Measurements from ENCODE around the gene OPHN1. TPM values are rescaled to one million over a fixed set of nuclear protein-coding genes. Genes with fewer than 3 reads are reported as not detected.

The OPHN1 gene
- total and polyA plus RNA-seq, 2 of the 13 experiments (the other 11 are each of a cell fraction or from before 2014, with no cell fraction given) = 1.6 to 1.7 TPM

DNA sequence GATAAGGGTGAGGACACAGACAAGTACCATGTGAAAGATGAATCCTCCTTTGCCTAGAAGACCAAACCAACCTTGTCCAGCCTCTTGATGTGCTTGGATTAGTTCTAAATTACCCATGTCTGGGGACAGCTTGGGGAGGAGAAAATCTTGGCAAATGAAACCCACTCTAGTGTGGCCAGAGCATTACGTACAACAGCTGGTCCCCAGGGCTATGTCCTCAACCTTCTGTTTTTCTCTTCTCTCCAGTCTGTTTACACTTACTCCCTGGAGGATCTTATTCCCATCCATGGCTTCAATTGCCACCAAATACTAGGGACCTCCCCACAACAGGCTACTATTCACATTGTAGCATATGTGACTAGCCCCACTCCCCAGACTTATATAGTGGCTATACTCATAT lies 384.5 kb downstream of the OPHN1 start:
- Histone ChIP-seq H2AFZ (ENCODE audit: low read length) (no peak overlapping the region), H3K4me1 (ENCODE audit: insufficient read depth, low read length) (no peaks in the 10 kb centered on the region), H3K4me2 (ENCODE audit: low read depth, low read length) (no peak overlapping the region), H3K79me2 (ENCODE audit: insufficient read depth, low read length) (no peaks in the 10 kb centered on the region), H3K27me3 (ENCODE audit: control insufficient read depth in 1 of 2, insufficient read depth in 2 of 2, low read length in 2 of 2) (no peaks in the 10 kb centered on the region), H3K27ac (ENCODE audit: extremely low read length, insufficient read depth, low read length) (no peak overlapping the region), H3K9ac (ENCODE audit: insufficient read depth, low read depth, low read length) (no peak overlapping the region), H3K9me3 (ENCODE audit: low read length) (no peaks in the 10 kb centered on the region), H4K20me1 (ENCODE audit: insufficient read depth, low read length) (no peaks in the 10 kb centered on the region), H3K36me3 (replicated peaks in 1 of 2; ENCODE audit: control insufficient read depth in 1 of 2, insufficient read depth in 2 of 2, low read length in 2 of 2) (no peaks in the 10 kb centered on the region), H3K4me3 (replicated peaks in 1 of 3; ENCODE audit: insufficient read depth in 1 of 3, low read depth in 2 of 3, low read length in 3 of 3) (no peak overlapping the region)
- FAIRE-seq = no peak
- in situ Hi-C loops (cut with HindIII; ENCODE audit: extremely low pct_ligation_motif_present, low pct_unique_long_range_greater_than_20kb) = no loop called here
- ATAC-seq = no peak
- DNase-seq (ENCODE audit: low spot score) = no peak
- BruUV-seq (replicated peaks) = no TSS peak
- TF ChIP-seq SALL2 (CRISPR knock-in tag; IDR thresholded peaks at IDR 0.05) (no peak), ELF4 (CRISPR knock-in tag; IDR thresholded peaks at IDR 0.05; ENCODE audit: borderline replicate concordance) (no peak), TBL1XR1 (IDR thresholded peaks at IDR 0.05; ENCODE audit: borderline replicate concordance, low read length, partially characterized antibody) (no peak), ZNF768 (CRISPR knock-in tag; IDR thresholded peaks at IDR 0.05) (no peak), ZSCAN31 (CRISPR knock-in tag; IDR thresholded peaks at IDR 0.05; ENCODE audit: low read depth) (no peak)
- TF ChIP-seq, protein P1, sequence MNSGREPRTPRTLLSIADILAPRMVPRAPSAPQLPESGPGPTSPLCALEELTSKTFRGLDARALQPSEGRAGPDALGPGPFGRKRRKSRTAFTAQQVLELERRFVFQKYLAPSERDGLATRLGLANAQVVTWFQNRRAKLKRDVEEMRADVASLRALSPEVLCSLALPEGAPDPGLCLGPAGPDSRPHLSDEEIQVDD (CRISPR knock-in tag; IDR thresholded peaks at IDR 0.05; ENCODE audit: borderline replicate concordance) = no peak
- ChIA-PET POLR2A (no interaction called here), CTCF (ENCODE audit: low intra/inter-chr PET ratio, low total read pairs) (no interaction called here)
- 100% methylated on average over 1 of the region's 1 CpG for WGBS (ENCODE audit: low lambda C conversion rate)
- intact Hi-C loops (cut with micrococcal nuclease; ENCODE audit: unreplicated experiment) = no loop called here

DNA sequence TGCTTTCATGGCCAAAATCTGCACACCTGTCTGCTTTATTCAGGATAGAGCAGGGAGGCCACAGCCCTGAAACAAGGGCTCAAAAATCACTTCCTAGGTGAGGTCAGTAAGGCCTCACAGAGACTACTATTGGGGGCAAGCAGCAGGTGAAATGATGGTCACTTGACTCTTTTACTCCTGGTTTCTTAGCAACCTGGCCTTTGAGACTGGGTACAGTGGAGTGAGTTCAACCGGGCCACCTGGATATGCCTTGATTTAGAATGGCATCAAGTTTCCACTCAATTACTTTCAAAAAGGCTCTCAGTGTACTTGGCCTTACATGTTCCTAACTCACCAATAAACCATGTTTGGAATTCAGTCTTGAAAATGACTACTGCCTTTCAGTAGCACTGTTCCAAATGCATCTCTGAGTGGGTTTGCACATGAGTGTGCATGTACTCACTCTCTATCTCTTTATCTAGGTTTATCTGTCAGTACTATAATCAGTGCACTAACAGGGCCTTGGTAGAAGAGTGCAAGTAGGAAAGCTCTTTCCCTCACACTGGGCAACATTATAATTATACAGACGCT lies 388.2 kb downstream of the OPHN1 start:
- Histone ChIP-seq H3K9me3 (ENCODE audit: low read length) (no peaks in the 10 kb centered on the region), H3K27ac (ENCODE audit: extremely low read length, insufficient read depth, low read length) (no peak overlapping the region), H3K4me2 (ENCODE audit: low read depth, low read length) (no peak overlapping the region), H3K79me2 (ENCODE audit: insufficient read depth, low read length) (no peaks in the 10 kb centered on the region), H3K4me1 (ENCODE audit: insufficient read depth, low read length) (no peaks in the 10 kb centered on the region), H3K27me3 (ENCODE audit: control insufficient read depth in 1 of 2, insufficient read depth in 2 of 2, low read length in 2 of 2) (no peaks in the 10 kb centered on the region), H3K36me3 (replicated peaks in 1 of 2; ENCODE audit: control insufficient read depth in 1 of 2, insufficient read depth in 2 of 2, low read length in 2 of 2) (no peaks in the 10 kb centered on the region), H4K20me1 (ENCODE audit: insufficient read depth, low read length) (no peaks in the 10 kb centered on the region), H3K4me3 (replicated peaks in 1 of 3; ENCODE audit: insufficient read depth in 1 of 3, low read depth in 2 of 3, low read length in 3 of 3) (no peak overlapping the region), H2AFZ (ENCODE audit: low read length) (no peak overlapping the region), H3K9ac (ENCODE audit: insufficient read depth, low read depth, low read length) (no peak overlapping the region)
- intact Hi-C loops (cut with micrococcal nuclease; ENCODE audit: unreplicated experiment) (no loop called here), in situ Hi-C loops (cut with HindIII; ENCODE audit: extremely low pct_ligation_motif_present, low pct_unique_long_range_greater_than_20kb) (no loop called here)
- no peak for DNase-seq (ENCODE audit: low spot score)
- ATAC-seq = no peak
- WGBS (ENCODE audit: low lambda C conversion rate) = 79% methylated on average over 2 of the region's 2 CpGs
- FAIRE-seq = no peak
- ChIA-PET POLR2A (no interaction called here), CTCF (ENCODE audit: low intra/inter-chr PET ratio, low total read pairs) (no interaction called here)
- BruUV-seq (replicated peaks) = no TSS peak
- TF ChIP-seq, protein P2, sequence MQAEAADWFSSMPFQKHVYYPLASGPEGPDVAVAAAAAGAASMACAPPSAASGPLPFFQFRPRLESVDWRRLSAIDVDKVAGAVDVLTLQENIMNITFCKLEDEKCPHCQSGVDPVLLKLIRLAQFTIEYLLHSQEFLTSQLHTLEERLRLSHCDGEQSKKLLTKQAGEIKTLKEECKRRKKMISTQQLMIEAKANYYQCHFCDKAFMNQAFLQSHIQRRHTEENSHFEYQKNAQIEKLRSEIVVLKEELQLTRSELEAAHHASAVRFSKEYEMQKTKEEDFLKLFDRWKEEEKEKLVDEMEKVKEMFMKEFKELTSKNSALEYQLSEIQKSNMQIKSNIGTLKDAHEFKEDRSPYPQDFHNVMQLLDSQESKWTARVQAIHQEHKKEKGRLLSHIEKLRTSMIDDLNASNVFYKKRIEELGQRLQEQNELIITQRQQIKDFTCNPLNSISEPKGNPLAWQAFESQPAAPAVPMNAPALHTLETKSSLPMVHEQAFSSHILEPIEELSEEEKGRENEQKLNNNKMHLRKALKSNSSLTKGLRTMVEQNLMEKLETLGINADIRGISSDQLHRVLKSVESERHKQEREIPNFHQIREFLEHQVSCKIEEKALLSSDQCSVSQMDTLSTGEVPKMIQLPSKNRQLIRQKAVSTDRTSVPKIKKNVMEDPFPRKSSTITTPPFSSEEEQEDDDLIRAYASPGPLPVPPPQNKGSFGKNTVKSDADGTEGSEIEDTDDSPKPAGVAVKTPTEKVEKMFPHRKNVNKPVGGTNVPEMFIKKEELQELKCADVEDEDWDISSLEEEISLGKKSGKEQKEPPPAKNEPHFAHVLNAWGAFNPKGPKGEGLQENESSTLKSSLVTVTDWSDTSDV (CRISPR knock-in tag; IDR thresholded peaks at IDR 0.05) = no peak
- TF ChIP-seq ZFP90 (CRISPR knock-in tag; IDR thresholded peaks at IDR 0.05; ENCODE audit: borderline replicate concordance) (no peak), RBFOX2 (IDR thresholded peaks at IDR 0.05; ENCODE audit: low read depth, low read length) (no peak), ZSCAN12 (CRISPR knock-in tag; IDR thresholded peaks at IDR 0.05) (no peak), KLF6 (CRISPR knock-in tag; IDR thresholded peaks at IDR 0.05) (no peak), ZNF274 (CRISPR knock-in tag; IDR thresholded peaks at IDR 0.05) (no peak), MEIS1 (CRISPR knock-in tag; IDR thresholded peaks at IDR 0.05; ENCODE audit: borderline replicate concordance) (no peak)
- TF ChIP-seq, protein P3, sequence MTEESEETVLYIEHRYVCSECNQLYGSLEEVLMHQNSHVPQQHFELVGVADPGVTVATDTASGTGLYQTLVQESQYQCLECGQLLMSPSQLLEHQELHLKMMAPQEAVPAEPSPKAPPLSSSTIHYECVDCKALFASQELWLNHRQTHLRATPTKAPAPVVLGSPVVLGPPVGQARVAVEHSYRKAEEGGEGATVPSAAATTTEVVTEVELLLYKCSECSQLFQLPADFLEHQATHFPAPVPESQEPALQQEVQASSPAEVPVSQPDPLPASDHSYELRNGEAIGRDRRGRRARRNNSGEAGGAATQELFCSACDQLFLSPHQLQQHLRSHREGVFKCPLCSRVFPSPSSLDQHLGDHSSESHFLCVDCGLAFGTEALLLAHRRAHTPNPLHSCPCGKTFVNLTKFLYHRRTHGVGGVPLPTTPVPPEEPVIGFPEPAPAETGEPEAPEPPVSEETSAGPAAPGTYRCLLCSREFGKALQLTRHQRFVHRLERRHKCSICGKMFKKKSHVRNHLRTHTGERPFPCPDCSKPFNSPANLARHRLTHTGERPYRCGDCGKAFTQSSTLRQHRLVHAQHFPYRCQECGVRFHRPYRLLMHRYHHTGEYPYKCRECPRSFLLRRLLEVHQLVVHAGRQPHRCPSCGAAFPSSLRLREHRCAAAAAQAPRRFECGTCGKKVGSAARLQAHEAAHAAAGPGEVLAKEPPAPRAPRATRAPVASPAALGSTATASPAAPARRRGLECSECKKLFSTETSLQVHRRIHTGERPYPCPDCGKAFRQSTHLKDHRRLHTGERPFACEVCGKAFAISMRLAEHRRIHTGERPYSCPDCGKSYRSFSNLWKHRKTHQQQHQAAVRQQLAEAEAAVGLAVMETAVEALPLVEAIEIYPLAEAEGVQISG (CRISPR knock-in tag; IDR thresholded peaks at IDR 0.05) = no peak

Data from HepG2 (cell line).